GM19099 (cell line): ENCODE data around the gene EDC3.

ENCODE experiments used
- POLR2A ChIP-seq: IDR thresholded peaks from 3 replicates; pipeline ENCODE4 v1.6.1; 2011; ENCODE audit warnings: low read depth; ENCODE audit not compliant: insufficient read length; ENCODE audit errors: extremely low read depth

EDC3 gene

DNA sequence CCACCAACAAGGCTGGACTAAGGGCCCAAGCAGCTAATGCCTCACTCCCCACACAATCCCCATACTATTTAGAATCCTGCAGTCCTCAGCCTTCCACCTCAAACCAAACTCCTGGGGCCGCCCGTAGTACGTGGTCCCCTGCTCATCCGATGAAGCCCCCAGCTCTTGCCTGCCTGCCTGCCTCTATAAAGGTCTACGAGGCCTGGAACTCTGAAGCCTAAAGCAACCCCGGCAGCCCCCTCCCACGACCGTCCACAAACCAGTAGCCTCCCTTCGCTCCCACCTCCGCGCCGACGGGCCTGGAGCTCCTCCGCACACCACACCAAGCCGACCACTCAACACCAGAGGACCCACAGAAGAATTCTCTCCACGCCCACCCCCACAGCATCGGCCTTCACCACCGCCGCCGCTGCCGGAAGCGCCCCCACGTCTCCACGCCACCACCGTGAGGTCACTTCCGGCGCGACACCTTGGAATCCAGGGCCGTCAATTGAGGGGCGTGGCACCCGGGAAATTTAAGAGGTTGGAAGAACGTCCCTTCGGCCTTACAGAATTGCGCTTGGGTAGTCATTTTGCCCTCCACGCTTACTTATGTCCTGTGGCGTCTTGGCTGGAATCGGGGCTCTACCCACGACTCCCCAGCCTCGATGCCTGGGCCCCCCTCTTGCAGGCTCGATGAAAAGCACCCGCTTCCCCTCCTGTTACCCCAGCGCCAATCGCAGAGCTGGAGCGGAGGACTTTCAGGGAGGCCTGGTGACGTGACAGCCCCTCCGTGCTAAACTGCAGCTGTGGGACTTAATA lies at the start of gene EDC3:
EDC3 (minus strand) TSS at position 428 of the 801 bp plus-strand sequence. CDS start 20,900 bp downstream, outside the sequence.
- peak; percentile 75 for TF ChIP-seq POLR2A

- no peak for TF ChIP-seq POLR2A
Measured at GRCh38 chr15:74742422-74742821, 46.6 kb upstream of the EDC3 start.

DNA sequence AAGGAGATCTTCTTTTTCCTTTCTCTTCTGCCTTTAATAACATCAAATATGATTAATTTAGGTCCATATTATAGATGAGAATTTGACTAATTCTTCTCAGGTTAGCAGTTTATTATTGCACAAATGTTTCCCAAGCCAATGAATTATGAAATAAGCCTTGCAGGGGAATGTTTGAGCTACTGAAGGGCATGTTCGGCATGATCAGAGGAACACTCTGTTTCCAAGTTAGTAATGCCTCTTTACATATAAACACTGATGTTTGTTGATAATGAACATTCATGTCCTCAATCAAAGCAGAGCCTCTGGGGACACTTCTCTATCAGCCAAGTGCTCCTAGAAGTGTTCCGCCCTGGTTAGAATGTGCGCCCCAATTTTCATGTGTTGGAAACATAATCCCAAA lies 39.5 kb upstream of the EDC3 start:
- no peak for TF ChIP-seq POLR2A

DNA sequence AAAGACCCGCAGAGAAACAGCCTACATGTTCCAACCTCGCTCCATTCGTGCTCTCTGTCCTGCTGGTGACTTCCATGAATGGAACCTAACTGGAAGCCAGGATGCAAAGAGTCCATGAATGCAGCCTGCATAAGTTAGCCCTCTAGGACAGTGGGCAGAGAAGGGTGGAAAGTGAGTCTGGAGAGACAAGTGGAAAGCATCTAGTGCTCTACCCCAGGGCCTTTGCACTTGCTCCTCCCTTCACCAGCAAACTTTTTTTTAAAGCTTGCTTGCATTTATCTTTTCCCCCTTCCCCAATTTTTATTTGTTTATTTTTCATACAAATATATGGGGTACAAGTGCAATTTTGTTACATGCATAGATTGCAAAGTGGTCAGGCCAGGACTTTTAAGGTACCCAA lies 37.4 kb upstream of the EDC3 start:
- TF ChIP-seq POLR2A, result no peak

DNA sequence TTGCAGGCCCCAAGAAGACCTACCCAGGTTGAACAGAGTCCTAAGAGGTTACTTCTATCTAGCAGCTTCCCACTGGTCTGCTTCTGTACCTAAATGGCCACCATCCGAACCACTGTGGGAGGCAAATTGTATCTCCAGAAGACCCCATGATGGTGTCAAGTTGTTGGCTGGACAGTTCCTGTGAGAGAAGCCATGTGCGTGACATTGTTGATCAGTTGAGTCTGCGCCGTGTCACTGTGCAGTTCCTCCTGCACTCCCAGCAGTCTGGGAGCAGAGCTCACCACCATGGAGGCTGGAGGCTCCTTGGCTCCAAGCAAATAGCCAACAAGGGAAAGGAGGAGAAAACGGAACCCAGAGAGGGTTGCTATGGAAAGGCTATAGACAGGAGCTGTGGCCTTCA lies 37.0 kb upstream of the EDC3 start:
- TF ChIP-seq POLR2A, result no peak

DNA sequence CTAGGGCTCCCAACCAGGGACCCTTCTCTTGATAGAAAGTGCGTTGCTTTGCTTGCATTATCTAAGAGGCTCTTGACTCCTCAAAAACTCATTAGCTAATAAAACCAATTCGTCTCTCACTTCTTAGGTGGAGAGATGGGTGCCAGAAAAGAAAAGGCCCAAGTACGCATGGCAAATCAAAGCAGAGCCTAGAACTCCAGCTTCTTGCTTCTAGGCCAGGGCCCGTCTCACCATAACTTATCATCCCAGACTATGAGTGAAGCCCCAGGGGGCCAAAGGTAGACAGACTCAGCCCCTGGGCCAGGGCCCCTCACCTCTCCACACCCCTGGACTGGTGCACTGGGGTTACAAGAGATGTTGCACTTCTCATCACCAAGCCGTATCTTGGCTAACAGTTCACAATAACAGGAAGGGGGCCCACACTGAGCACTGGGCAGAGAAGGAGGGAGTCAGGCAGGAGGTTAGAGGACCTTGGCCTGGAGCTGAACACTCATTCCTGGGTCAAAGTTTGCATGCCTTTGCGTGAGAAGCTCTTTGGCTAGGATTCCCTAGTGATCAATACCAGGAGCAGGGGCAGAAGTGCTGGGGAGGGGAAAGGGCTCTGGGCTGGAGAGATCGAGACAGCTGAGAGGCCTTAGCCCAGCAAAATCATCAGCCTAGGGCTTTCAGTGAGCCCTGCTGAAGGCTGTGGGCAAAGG lies 34.9 kb upstream of the EDC3 start:
- TF ChIP-seq POLR2A, result no peak

- TF ChIP-seq POLR2A, result no peak
Measured at GRCh38 chr15:74727727-74728126, 31.9 kb upstream of the EDC3 start.

DNA sequence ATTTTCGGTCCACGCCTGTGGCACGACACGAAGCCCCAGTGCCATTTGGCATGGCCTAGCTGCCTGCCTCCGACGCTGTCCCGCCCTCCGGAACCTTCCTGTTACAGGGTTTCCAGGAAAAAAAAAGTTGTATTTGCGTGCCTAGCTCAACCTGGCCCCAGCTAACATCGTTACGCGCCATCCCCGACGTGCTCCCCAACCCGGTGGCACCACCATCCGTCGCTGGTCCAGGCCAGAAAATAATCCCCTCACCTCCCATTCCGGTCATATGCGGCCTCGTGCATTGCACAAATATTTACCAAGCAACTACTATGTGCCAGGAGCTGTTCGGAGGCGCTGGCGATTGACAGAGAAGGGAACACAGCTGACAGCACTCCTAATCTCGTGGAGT lies 30.9 kb upstream of the EDC3 start:
- no peak for TF ChIP-seq POLR2A

- no peak for TF ChIP-seq POLR2A
Measured at GRCh38 chr15:74725845-74726773, 30.3 kb upstream of the EDC3 start.

GRCh38 chr15:74725225-74725774 lies 29.5 kb upstream of the EDC3 start, which contains the start of gene CYP1A1:
Gene CYP1A1, minus strand, starts transcription at chr15:74725528. Its CDS starts 2,431 bp downstream, at chr15:74723097.
- no peak for TF ChIP-seq POLR2A

DNA sequence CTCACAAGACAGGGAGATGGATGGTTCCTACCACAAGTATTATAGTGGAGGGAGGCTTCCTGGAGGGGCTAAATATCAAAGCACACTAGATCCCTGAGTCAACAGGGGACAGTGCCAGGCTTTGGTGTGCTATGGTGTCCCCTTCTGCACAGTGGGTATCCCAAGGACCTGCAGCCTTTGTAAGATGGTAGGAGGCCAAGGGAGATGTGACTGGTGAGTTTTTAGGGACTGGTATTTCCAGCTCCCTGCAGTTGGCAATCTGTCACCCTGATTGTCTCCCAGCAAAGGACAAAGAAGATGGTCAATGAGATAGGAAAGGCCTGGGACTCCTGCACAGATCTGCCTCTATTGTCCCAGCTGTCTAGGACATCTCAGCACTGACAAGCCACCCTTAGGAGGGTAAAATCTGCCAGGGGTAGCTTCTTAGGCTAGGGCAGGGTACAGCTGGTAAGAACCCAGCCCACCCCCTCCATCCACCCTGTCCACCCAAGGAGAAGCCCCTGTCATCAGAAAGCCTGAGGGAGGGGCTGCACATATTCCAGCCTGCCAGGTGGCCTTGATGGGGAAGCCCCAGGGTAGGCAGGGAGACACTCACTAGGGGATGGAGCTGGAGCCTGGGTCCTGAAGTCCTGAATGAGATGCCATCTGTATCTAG lies 28.9 kb upstream of the EDC3 start:
- TF ChIP-seq POLR2A, result no peak

GRCh38 chr15:74723754-74724334 lies 28.0 kb upstream of the EDC3 start:
- TF ChIP-seq POLR2A, result no peak

DNA sequence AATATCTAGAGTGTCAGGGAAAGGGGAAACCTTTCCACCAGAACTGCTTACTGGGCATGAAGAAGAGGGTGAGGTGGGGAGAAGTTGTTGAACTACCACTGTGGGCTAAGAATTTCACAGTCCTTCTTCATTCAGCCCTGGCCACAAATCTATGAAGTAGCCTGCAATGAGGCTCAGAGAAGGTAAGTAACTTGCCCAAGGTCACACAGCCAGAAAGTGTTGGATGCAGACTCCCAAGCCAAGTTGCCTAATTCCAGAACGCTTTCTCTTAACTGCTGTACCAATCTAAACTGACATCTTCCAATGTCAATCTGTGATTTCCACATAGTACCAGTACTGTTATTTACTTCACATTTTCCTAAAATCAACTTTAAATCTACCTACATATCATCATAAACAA lies 27.4 kb upstream of the EDC3 start:
- no peak for TF ChIP-seq POLR2A

DNA sequence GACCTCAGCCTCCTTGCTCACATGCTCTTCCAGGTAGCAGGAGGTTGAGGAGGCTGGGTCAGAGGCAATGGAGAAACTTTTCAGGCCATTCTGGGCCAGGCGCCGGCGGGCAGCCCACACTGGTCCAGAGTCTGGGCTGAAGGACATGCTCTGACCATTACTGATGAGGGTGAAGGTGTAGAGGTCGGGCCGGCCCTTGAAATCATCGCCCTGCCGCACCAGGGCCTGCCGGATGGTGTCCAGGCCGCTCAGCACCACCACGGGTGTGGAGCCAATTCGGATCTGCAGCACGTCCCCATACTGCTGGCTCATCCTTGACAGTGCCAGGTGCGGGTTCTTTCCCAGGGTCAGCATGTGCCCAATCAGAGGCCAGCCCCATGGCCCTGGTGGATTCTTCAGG lies 26.8 kb upstream of the EDC3 start:
- no peak for TF ChIP-seq POLR2A
